Measurements from ENCODE around the gene HAGHL.

DNA sequence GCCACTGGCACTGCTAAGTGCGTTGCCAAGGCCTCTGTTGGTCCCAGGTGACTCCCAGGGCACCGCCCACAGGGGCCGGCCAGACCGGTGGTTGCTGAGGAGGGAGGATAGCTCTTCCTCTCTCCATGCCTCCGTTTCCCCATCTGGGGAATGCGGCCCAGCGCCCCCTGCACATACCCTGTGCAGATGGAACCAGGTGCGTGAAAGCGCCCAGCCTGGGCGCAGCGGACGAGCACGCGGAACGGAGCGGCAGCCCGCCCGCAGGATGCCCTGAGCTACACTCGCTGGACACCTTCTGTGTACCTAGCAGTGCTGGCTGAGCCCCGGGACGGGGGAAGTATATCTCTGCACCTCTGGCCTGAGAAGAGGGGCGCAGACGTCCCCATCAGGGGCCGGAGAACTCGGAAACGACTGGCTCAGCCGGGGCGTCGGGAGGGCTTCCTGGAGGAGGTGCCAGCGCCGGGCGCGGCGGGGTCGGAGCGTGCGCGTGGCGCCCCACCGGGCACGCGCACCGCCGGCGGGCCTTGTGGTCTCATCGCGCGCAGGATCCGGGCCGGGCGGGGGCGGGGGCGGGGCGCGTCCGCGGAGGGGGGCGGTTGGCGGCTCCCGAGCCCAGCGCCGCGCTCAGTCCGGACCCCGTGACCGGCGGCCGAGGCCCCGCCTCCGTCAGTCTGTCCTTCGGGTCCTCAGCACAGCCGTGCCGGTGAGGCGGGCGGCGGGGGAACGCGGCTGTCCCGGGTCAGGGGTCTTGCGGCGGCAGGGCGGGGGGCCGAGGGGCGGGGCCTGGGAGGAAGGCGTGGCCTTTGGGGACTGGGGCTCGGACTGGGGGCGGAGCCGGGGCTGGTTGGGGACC lies at the start of gene HAGHL, which contains the start of gene CCDC78:
- TF ChIP-seq, protein P1, sequence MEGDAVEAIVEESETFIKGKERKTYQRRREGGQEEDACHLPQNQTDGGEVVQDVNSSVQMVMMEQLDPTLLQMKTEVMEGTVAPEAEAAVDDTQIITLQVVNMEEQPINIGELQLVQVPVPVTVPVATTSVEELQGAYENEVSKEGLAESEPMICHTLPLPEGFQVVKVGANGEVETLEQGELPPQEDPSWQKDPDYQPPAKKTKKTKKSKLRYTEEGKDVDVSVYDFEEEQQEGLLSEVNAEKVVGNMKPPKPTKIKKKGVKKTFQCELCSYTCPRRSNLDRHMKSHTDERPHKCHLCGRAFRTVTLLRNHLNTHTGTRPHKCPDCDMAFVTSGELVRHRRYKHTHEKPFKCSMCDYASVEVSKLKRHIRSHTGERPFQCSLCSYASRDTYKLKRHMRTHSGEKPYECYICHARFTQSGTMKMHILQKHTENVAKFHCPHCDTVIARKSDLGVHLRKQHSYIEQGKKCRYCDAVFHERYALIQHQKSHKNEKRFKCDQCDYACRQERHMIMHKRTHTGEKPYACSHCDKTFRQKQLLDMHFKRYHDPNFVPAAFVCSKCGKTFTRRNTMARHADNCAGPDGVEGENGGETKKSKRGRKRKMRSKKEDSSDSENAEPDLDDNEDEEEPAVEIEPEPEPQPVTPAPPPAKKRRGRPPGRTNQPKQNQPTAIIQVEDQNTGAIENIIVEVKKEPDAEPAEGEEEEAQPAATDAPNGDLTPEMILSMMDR (IDR thresholded peaks at IDR 0.05) = no peak
- no peak for TF ChIP-seq POLR2A (IDR thresholded peaks at IDR 0.05)

All from adrenal gland (tissue), 5 donors.